Stimulated activated CD8-positive, alpha-beta memory T cell treated with anti-CD3 and anti-CD28 coated beads, Interleukin-15, amount 100 ng/mL, for 4 hours (primary cell): Measurements from ENCODE around the gene SH3GL2.

Experiments
- DNase-seq, 2 donors: peaks; one replicate each; pipeline ENCODE4 v3.0.0-alpha.2; 2020; ENCODE audit warnings: low read depth in 2 of 2

SH3GL2 gene

DNA sequence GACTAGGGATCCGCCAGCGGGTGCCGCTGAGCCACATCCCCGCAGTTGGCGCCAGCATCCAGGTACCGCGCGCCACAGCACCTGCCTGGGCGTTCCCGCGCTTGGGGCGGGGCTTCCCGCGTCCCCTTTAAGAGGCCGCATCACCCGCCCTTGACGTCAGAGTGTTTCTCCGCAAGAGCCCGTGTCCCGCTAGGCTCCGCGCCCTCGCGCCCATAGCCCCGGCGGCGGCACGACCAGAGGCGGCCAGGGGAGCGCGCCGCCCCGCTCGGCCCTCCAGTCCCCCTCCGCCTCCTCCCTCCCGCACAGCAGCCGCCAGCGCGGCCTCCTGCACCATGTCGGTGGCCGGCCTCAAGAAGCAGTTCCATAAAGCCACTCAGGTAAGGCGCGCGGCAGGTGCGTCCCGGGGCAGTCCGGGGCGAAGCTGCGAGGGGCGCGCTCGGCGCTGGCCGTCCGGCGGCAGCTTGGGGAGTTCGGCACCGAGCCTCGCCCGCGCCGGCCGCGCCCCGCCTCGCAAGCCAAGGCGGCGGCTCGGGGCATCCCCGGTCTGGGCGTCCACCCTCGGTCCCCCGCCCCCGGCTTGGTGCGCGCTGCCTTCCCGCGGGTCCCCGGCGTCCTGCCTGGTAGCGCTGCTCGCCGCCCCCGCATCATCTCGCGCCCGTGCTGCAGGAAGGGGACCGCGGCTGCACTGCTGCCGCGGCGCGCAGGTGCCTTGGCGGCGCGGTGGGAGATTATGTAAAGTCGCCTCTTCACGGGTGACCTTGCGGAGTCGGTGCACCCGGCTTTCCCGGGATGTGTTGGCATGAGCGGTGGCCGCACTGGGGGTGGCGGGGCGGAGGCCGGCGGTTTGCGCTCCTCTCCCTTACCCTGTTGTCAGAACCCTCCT lies at the start of gene SH3GL2:
Gene SH3GL2 (plus strand): TSS at position 156 of the 883 bp plus-strand sequence.
- DNase-seq: no peak

DNA sequence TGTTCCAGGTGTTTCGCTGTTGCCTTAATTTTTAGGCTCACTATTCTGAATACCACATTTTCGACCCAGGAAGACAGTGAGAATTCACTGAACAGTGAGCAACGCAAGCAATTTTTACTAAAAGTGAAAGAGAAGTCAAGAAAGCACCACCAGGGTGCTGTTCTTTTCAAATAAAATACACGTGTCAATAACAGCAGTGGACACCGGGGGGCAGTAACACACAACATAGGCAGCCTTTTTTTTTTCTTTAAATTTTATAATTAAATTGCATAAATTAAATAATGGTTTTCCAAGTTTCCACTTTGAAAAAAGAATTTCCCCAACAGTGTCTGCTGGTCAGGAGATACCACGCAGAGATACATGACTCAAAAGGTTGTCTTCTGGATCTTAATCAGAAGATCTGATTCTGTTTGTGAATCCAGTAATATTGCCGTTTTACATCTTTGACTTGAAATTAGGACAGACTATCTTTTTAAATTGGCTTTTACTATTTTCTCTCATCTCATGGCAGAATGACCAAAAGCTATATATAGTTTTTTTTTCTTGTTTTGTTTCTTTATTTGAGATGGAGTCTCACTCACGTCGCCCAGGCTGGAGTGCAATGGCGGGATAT lies 47.1 kb upstream of the SH3GL2 start:
- DNase-seq: no peak

DNA sequence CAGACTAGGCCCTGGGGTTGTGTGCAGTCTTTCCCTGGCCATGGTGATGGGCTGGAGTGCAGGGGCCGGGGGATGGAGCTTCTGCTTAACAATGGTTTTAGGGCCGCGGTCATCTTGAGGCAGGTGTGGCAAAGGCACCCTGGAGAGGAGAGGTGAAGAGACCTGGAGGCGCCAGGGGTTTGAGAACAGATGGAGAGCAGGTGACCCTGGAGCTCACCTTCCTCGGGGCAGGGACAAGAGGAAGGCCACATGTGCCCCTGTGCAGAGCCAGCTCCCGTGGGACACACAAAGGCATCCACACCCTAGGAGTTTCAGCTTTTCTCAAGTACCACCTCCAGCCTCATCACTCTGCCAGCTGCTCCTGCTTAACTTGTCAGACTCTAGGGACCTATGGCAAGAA lies 46.4 kb upstream of the SH3GL2 start:
- DNase-seq: no peak

DNA sequence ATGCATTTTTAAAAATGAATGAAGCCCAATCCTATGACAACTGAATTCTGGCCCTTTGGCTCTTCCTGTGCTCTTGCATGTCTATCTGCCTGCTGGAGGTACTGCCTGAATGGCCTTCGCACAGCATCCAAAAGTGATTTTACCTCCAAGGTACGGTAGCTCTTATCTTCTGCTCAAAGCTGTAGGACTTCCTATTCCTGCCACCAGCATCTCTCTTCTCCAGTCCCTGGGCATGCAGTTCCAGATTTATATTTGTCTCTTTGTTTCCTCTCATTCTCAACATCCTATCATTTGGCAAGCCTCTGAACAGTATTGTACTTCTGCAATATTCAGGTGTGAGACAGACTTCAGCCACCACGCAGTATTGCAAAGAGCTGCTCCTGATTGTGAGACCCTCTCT lies 43.7 kb upstream of the SH3GL2 start:
- DNase-seq: no peak

DNA sequence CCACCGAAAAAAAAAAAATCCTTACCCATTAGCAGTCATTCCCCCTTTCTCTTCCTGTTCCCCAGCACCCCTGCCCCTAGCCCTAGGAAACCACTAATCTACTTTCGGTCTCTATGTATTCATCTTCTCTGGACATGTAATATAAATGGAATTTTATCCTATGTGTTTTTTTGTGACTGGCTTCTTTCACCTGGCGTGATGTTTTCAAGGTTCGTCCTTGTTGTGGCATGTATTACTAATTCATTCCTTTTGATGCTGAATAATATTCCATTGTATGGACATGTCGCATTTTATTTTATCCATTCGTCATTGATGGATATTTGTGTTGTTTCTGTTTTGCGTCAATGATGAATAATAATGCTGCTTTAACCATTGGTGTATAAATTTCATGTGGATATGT lies 42.8 kb upstream of the SH3GL2 start:
- no peak for DNase-seq

DNA sequence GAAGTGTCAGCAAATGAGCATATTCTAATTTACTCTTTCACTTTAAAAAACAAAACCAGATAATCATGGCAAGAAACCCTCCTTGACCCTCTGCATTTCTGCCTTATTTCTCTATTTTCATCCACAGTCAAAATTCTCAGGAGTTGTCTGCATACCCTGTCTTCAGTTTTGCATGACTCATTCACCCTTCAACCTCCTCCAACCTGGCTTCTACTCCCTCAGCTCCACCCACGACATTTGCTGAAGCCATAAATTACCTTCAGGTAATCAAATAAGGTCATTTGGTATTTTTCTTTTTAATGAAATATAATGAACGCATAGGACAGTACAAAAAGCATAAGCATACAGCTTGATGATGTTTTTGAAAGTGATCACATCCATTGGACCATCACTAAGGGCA lies 27.8 kb upstream of the SH3GL2 start:
- DNase-seq: no peak

DNA sequence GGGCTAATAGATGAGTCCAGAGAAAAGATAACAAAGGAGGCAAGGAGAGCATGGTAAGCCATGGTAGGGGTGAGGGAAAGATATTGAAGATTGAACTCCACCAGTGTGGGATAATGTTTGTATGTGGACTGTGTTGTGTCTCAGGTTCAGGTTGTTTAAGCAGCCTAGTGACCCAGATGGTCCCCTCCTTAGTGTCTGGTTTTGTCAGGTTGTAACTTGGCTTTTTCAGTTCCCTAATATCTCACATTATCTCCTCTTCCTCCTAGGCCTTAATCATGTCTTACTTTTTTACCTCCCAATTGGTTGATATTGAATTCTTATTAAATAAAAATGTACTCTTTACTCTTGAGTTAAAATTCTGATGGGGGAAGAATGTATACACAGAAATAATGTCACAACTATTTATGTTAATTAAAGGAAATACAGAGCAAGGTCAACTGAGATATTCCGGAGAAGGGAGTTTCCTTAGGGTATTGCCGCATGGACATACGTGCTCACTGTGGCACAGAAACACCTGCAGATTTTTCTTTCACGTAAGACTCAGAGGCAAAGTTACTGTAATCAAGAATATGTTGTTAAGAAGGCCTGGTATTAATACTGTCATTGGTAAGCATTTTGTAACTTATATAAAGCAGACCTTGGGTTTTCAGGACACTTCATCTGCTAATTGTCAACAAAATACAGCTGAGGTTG lies 23.4 kb upstream of the SH3GL2 start:
- DNase-seq: no peak

DNA sequence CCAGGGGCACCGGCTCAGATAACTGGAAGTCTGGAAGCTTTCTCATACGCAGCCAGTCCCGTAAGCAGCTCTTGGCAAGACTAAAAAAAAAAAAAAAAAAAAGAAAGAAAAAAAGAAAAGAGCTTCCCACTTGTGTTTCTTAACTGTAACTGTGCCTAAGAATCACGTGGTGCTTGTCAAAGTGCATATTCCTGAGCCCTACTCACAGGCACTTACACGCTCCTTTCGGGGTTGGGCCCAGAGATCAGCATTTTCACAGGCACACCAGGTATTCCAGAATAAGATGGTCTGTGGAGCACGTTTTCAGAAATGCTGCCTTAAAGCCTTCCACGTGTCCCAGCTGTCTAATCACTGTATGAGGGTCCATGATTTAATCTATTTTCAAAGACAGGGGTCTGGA lies 22.6 kb upstream of the SH3GL2 start:
- no peak for DNase-seq

DNA sequence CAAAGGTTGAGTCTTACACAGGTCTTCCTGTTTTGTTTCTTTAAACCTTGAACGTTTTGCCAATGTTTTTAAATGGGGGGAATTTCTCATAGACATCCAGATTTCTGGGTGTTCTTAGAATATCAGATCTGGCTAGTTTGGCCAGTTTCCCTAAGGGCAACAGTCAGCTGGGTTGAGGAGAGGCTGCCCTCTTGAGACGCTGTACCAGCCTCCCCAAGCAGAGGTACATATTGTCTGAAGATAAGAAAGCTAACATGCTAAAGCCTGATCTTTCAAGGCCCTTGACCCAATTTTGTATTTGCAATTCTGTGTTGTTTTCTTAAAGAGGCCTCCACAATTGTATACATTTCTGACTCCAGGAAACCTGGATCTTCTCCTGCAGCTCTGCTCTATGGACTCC lies 21.9 kb upstream of the SH3GL2 start:
- no peak for DNase-seq

DNA sequence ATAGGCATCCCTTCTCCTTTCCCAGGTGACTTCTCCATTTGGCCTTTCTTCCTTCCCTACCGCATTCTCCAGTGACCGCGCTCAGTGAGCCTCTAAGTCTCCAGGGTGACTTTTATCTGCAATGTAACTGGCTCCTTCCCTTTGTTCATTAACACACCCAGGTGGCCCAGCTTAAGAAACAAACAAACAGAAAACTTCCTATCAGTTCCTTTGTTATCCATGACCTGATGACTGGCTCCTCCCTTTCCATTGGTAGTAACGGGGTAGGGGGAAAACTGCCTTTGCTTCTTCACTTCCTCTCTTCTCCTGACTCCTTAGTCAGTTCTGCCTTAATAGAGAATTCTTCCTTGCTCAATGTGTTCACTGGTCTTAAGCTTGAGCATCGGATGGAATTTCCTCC lies 7.0 kb upstream of the SH3GL2 start:
- no peak for DNase-seq

DNA sequence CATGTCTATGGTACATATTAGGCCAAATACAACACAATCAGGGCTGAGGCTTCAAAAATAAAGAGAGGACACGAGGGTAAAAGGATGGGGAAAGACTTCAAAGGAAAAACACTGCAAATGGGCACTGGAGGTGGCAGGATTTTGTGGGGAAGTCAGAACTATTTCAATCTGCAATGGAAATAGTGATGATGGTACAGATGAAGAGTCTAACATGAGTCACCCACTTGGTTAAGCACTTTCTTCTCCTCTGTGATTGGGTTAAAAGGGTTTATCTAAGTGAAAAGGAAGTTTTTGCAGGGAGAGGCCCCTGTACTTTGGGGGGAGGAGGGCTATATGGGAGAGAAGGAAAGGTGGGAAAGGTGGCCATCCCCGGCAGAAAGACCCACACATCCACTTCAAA lies 4.5 kb upstream of the SH3GL2 start:
- DNase-seq: no peak

DNA sequence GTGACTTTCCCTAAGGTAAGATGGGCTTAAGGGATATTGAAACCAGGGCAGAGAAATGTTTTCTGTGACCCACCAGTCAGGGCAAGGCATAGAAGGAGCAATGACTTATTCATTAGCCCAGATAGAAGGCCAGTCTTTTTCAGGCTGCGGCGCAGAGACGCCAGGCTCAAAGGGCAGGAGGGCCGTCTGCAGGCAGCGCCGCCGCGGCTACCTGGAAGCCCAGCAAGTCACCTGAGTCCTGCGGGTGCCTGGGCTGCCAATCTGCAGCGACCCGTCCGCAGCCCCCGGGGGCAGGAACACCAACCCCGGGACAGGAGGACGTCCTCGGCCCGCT lies 322 bp upstream of the SH3GL2 start:
- DNase-seq: no peak

DNA sequence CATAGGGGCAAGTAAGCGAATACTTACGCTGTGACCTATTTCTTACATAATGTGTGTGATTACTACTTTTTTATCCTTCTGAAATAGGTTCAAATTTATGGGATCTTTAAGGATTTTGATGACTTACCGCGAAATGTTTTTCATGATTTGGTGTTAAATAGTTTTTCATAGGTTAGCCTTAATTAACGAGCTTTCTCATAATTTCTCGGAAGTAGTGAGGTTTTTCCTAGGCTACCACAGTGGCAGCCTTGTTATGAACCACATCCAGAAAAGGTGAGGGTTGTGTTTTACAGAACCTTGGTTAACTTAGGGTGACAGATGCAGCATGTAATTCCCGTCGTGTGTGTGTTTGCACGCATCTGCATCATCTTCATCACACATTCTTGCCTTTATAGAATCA lies 1.3 kb downstream of the SH3GL2 start:
- DNase-seq: no peak

DNA sequence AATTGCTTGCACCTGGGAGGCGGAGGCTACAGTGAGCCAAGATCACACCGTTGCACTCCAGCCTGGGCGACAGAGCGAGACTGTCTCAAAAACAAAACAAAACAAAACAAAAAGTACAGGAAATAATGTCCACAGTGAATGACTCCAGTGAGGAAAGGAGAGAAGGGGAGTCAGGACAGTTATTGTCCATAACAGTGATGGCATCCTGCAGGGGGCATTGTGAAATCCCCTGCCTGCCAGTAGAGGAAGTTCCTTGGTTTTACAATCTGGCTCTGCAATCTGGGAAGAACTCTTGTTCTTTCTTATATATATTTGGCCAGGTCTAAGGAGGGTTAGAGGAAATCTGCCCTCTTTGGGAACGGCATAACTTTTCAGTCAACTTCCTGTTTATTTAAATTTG lies 8.2 kb downstream of the SH3GL2 start:
- no peak for DNase-seq

DNA sequence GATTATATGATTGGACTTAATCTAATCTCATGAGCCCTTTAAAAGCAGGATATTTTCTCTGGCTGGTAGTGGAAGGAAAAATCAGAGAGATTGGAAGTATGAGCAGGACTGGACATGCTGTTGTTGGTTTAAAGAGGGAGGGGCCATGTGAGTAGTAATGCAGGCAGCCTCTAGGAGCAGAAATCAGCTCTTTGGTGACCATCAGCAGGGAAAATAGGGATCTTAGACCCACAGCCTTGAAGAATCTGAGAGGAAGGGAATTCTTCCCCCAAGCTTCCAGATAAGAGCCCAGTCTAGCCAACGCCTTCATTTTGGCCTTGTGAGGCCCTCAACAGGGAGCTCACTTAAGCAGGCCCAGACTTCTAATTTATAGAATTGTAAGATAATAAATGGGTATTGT lies 9.5 kb downstream of the SH3GL2 start:
- DNase-seq: no peak

DNA sequence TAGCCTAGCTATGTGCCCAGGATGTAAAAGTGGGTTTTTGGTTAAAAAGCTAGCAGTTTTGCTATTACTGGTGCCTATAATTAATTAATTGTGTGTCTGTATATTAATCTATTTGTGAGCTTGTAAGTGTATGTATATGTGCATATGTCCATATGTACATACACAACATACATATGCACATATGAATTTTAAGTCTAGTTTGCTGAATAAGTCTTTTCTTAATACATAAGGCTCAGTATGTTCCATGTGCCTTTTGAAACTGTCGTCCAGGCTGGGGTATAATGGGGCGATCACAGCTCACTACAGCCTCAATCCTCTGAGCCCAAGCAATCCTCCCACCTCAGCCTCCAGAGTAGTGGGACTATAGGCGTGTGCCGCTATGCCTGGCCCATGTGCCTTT lies 10.1 kb downstream of the SH3GL2 start:
- DNase-seq: no peak

DNA sequence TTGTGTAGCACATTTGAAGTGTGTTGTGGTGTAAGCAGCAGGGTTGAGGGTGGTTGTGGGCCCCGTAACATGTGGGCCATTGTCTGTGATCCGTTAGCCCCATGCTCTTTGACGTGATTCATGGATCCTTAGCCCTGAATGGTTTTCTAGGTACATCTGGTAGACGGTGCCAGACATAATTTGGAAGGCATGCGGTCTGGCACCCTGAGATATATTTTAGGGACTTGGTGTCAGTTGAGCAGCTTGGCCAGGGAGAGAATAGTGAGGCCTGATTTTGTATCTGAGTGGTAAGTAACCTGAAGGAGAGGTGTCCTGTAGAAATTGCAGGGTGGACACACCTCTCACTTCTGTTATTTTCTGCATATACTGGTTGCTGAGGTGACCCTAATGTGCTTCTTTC lies 10.9 kb downstream of the SH3GL2 start:
- no peak for DNase-seq

DNA sequence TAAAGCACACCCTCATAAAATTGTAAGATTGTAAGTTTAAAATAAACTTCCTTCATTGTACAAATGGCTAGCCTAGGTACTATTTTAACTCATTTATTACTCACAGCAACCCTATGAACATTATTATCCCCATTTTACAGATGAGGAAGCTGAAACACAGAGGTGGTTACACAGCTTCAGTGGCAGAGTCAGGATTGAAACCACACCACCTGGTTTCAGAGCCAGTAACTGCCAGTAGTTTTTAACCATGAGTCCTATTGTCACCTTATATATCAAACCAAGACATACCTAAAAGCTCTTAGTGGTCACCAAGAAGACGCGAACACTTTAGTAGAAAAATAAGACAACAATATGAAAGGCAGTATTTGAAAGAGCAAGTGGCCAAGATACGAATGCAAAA lies 16.1 kb downstream of the SH3GL2 start:
- DNase-seq: no peak

DNA sequence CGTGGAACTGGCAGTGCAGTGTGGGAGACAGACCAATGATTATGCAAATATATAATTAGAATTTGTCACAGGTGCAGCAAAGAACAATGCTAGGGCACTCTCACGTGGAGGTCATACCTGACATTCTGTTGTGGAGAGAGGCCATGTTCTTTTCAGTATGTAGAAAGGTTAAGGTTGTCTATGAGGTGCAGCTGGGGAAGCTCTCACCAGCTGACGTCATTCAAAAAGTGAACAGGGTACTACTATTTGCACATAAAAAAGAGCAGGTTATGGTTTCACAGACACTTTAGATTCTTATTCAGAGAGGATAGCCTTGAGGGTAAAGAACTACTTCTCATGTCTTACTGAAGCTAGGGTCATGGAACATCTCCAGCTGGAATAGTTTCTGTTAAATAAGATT lies 19.1 kb downstream of the SH3GL2 start:
- DNase-seq: no peak

DNA sequence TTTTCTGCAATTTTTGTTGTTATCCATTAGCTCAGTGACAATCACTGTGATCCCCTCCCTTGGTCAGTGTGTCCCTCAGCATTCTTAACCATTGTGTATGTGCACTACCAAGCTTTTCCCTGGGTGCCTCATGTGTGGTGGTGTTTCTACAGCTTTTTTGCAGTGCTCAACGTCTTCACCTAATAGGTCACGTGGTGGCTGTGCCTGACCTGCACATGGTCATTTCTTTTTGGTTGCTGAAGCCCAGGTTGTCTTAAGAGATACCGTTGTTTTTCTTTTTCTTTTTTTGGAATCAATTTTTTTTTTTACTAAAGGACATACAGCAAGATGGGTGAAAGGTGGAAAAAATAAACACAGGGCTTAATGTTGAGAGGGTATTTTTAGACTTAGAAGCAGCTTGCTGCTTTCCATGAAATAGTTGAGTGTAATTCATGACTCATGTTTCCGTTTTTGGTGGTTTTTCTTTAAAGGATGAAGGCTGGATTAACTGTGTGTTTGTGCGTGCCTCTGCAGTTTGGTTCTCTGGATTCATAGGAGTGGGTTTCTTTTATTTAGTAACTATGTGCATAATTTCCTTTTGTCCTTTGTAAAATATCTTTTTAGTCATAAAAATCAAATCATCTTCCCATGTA lies 22.2 kb downstream of the SH3GL2 start:
- no peak for DNase-seq

DNA sequence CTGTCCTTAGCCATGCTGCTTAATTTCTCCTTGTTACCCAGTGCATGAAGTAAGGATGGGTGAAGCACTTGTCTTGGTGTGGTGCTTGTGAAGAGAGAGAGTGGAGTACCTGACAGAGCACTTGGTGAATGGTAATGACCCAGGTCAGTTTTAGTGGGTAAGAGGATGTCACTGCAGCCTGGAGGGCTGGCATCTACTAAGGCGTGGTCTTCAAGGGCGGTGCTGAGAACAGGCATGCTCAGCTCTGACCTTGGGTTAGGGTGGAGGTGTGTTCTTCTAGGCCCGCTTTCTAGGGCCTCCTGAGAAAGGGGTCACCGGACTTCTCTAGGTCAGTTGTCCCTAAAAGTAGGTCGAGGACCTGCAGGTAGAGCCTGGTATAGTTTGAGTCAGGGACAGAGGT lies 25.7 kb downstream of the SH3GL2 start:
- no peak for DNase-seq

DNA sequence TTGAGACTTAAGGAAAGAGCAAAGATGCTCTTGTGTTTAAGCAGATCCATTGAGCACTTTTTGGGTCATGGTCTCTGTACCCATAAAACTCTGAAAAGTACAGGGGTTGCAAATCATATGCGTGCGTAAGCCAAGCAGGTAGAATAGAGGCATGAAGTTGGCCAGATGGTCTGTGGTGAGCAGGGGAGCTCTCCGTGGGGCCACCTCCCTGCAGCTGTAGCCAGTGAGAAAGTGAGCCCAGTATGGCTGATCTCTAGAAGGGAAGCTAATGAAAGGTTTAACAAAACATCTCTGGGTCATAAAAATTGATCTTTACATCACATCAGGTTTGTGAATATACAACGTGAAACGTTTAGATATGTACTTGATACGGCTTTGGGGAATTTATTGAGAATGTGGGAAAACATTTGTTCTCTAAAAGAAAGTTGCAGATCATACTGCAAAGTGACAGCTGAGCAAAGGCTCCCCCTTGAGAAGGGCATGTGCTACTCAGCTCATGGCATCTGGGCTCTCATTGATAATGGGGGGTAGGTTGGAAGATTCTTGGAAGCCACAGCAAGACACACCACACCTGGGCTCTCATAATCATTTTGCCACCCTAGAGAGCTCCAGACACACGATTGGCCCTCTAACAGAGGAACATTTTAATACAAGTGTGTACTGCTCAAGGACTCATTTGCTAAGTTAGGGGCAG lies 30.6 kb downstream of the SH3GL2 start:
- no peak for DNase-seq
